GM21576 (cell line): ENCODE data around the gene GRIA4.
A peak's percentile ranks its signal among the peaks of the same experiment; 100 is the strongest.

Experiments used
- ATAC-seq: cut with Tn5 transposase; IDR thresholded peaks from one replicate; pipeline ENCODE4 v1.9.1; 2021; ENCODE audit warnings: mild to moderate bottlenecking, moderate library complexity; ENCODE audit not compliant: unreplicated experiment

GRIA4 gene

GRCh38 chr11:105911454-105911853 is 301.6 kb downstream of the GRIA4 start:
- no peak for ATAC-seq

GRCh38 chr11:105912666-105913065 is 302.8 kb downstream of the GRIA4 start:
- no peak for ATAC-seq

GRCh38 chr11:105915021-105915420 is 305.1 kb downstream of the GRIA4 start:
- no peak for ATAC-seq

- no peak for ATAC-seq
These were observed 308.2 kb downstream of the GRIA4 start for GRCh38 chr11:105918039-105918438.

GRCh38 chr11:105918600-105918999 is 308.7 kb downstream of the GRIA4 start:
- ATAC-seq, result no peak

GRCh38 chr11:105923252-105923651 is 313.4 kb downstream of the GRIA4 start:
- ATAC-seq, result no peak

GRCh38 chr11:105923807-105924206 is 313.9 kb downstream of the GRIA4 start:
- ATAC-seq, result no peak

GRCh38 chr11:105929084-105929955 is 319.4 kb downstream of the GRIA4 start:
- ATAC-seq, result no peak

GRCh38 chr11:105933695-105934094 is 323.8 kb downstream of the GRIA4 start:
- no peak for ATAC-seq

- ATAC-seq, result no peak
These were observed 325.9 kb downstream of the GRIA4 start for GRCh38 chr11:105935791-105936190.

GRCh38 chr11:105937331-105937730 is 327.5 kb downstream of the GRIA4 start:
- peak; percentile 60 for ATAC-seq

- ATAC-seq, result no peak
These were observed 327.9 kb downstream of the GRIA4 start for GRCh38 chr11:105937738-105938137.

GRCh38 chr11:105942921-105943320 is 333.0 kb downstream of the GRIA4 start:
- ATAC-seq, result no peak

GRCh38 chr11:105948918-105949590 is 339.2 kb downstream of the GRIA4 start:
- no peak for ATAC-seq

GRCh38 chr11:105953886-105954285 is 344.0 kb downstream of the GRIA4 start:
- ATAC-seq, result no peak

GRCh38 chr11:105960252-105961245 is 350.7 kb downstream of the GRIA4 start:
- ATAC-seq, result no peak

GRCh38 chr11:105968021-105968697 is 358.3 kb downstream of the GRIA4 start:
- no peak for ATAC-seq

- no peak for ATAC-seq
These were observed 359.9 kb downstream of the GRIA4 start for GRCh38 chr11:105969756-105970155.

- no peak for ATAC-seq
These were observed 365.3 kb downstream of the GRIA4 start for GRCh38 chr11:105975128-105975527.

- no peak for ATAC-seq
These were observed 370.3 kb downstream of the GRIA4 start for GRCh38 chr11:105979997-105980703.
